GM12878 (cell line): ENCODE results near the gene MSH4. TPM values are rescaled to one million over a fixed set of nuclear protein-coding genes. Genes with fewer than 3 reads are reported as not detected.

Experiments
- ATAC-seq: fragments of 200-7000 bp; cut with Tn5 transposase; 3 replicates; pipeline ENCODE4 v1.9.1; 2020; ENCODE audit warnings: mild to moderate bottlenecking, moderate library complexity
- BruUV-seq: library from RNA; stranded (reverse); fragments of 400-500 nt; replicated peaks from 2 replicates; lab custom pipeline; 2021; lab: Mats Ljungman, UMichigan
- CTCF ChIA-PET: fragments of 300-600 bp; sonication (Branson Sonifier 250); formaldehyde crosslinking; extraction: SDS; loops from one replicate; lab custom pipeline; 2021; ENCODE audit warnings: inconsistent platforms; lab: Yijun Ruan, JAX
- POLR2A ChIA-PET: fragments of 350-600 bp; formaldehyde crosslinking; extraction: SDS; loops from one replicate; lab custom pipeline; 2021; ENCODE audit warnings: inconsistent platforms; lab: Charles Lee
- RAD21 ChIA-PET: fragments of 300-600 bp; sonication (Branson Sonifier 250); formaldehyde crosslinking; loops from one replicate; lab custom pipeline; 2023; ENCODE audit warnings: antibody characterized with exemption; ENCODE audit not compliant: unreplicated experiment; lab: Charles Lee
- SMC1A ChIA-PET: fragments of 300-600 bp; sonication (Branson Sonifier 250); formaldehyde crosslinking; loops from one replicate; lab custom pipeline; 2023; ENCODE audit not compliant: unreplicated experiment, uncharacterized antibody; lab: Charles Lee
- DNase-seq: peaks from one replicate; pipeline ENCODE4 v3.0.0-alpha.2; 2011; ENCODE audit warnings: low read depth, low spot score
- FAIRE-seq: peaks from 3 replicates; lab custom pipeline; 2011; peaks lifted over from hg19 to GRCh38; lab: Jason Lieb, UNC
- H2AFZ ChIP-seq: 2 replicates; pipeline ENCODE4 v1.6.0; 2011; ENCODE audit warnings: low read depth, low read length, control low read depth; ENCODE audit not compliant: control insufficient read depth
- H3K27ac ChIP-seq: 2 replicates; pipeline ENCODE4 v1.5.1; 2011; ENCODE audit warnings: control low read depth; ENCODE audit not compliant: control insufficient read depth, insufficient read depth
- H3K27me3 ChIP-seq, 2 experiments: replicated peaks in 1 of 2; 2 replicates each; pipeline versions ENCODE4 v1.6.0 to v1.6.1; 2011; ENCODE audit warnings: low read length in 1 of 2; ENCODE audit not compliant: control insufficient read depth in 2 of 2, insufficient read depth in 2 of 2
- H3K36me3 ChIP-seq, 2 experiments: 2 replicates each; pipeline ENCODE4 v1.5.1; 2011; ENCODE audit warnings: low read length in 1 of 2; ENCODE audit not compliant: control insufficient read depth in 2 of 2, insufficient read depth in 2 of 2
- H3K4me1 ChIP-seq: 2 replicates; pipeline ENCODE4 v1.6.1; 2011; ENCODE audit warnings: mild to moderate bottlenecking, low read length, moderate library complexity, mixed read lengths; ENCODE audit not compliant: control insufficient read depth, insufficient read depth
- H3K4me2 ChIP-seq: 2 replicates; pipeline ENCODE4 v1.6.0; 2011; ENCODE audit warnings: control low read depth; ENCODE audit not compliant: control insufficient read depth, insufficient read depth
- H3K4me3 ChIP-seq: fragments of 200-600 bp; sonication (generic); 2 replicates; pipeline ENCODE4 v1.5.1; 2016
- H3K79me2 ChIP-seq: 2 replicates; pipeline ENCODE4 v1.6.0; 2011; ENCODE audit warnings: low read length; ENCODE audit not compliant: control insufficient read depth, insufficient read depth
- H3K9ac ChIP-seq: 2 replicates; pipeline ENCODE4 v1.8.0; 2011; ENCODE audit warnings: low read length, control low read depth, mixed read lengths; ENCODE audit not compliant: control insufficient read depth, insufficient read depth
- H3K9me3 ChIP-seq: replicated peaks from 3 replicates; pipeline ENCODE4 v1.5.1; 2011; ENCODE audit warnings: mild to moderate bottlenecking, low read length; ENCODE audit not compliant: control insufficient read depth, insufficient read depth
- H4K20me1 ChIP-seq: 2 replicates; pipeline ENCODE4 v1.6.0; 2011; ENCODE audit not compliant: control insufficient read depth, insufficient read depth
- EZH2 ChIP-seq: IDR thresholded peaks from 2 replicates; pipeline ENCODE4 v1.6.1; 2012; ENCODE audit warnings: low read depth, mild to moderate bottlenecking, control low read depth, inconsistent platforms, low read length, borderline replicate concordance; ENCODE audit not compliant: control insufficient read depth
- GATAD2B ChIP-seq: fragments of 450-650 bp; conservative IDR thresholded peaks from 2 replicates; pipeline ENCODE4 v1.6.1; 2017; ENCODE audit warnings: low read depth, mild to moderate bottlenecking, moderate library complexity
- HCFC1 ChIP-seq: fragments of 150-350 bp; IDR thresholded peaks from 2 replicates; pipeline ENCODE4 v1.6.1; 2014; ENCODE audit warnings: low read length
- HDAC2 ChIP-seq: fragments of 200-600 bp; sonication (generic); IDR thresholded peaks from 2 replicates; pipeline ENCODE4 v1.6.1; 2017
- HDAC6 ChIP-seq: fragments of 200-600 bp; sonication (generic); IDR thresholded peaks from one replicate; pipeline ENCODE4 v1.8.0; 2017; ENCODE audit warnings: antibody characterized with exemption; ENCODE audit not compliant: unreplicated experiment
- JUNB ChIP-seq: IDR thresholded peaks from 2 replicates; pipeline ENCODE4 v1.6.1; 2016; ENCODE audit warnings: antibody characterized with exemption, mild to moderate bottlenecking
- NKRF ChIP-seq: fragments of 450-650 bp; conservative IDR thresholded peaks from 2 replicates; pipeline ENCODE4 v1.6.1; 2017; ENCODE audit warnings: mild to moderate bottlenecking, moderate library complexity
- SMAD1 ChIP-seq: fragments of 450-650 bp; IDR thresholded peaks from 2 replicates; pipeline ENCODE4 v1.6.1; 2018; ENCODE audit warnings: mild to moderate bottlenecking, low read depth; ENCODE audit not compliant: partially characterized antibody
- USF1 ChIP-seq: IDR thresholded peaks from 2 replicates; pipeline ENCODE4 v1.6.1; 2011; ENCODE audit warnings: borderline replicate concordance, low read depth, mild to moderate bottlenecking, moderate library complexity, mixed read lengths, low read length; ENCODE audit not compliant: insufficient read depth; ENCODE audit errors: extremely low read length
- ZBED1 ChIP-seq: IDR thresholded peaks from 2 replicates; pipeline ENCODE4 v1.6.1; 2016; ENCODE audit warnings: borderline replicate concordance
- ZNF217 ChIP-seq: fragments of 450-650 bp; IDR thresholded peaks from 2 replicates; pipeline ENCODE4 v1.6.1; 2017; ENCODE audit warnings: antibody characterized with exemption, mild to moderate bottlenecking
- ZNF622 ChIP-seq: fragments of 450-650 bp; IDR thresholded peaks from 2 replicates; pipeline ENCODE4 v1.6.1; 2017; ENCODE audit warnings: mild to moderate bottlenecking, inconsistent platforms
- WGBS: methylation state at CpG from one replicate; pipeline ENCODE4 v1.1.6; 2016; ENCODE audit warnings: low lambda C conversion rate; ENCODE audit not compliant: insufficient replicate concordance, insufficient coverage; ENCODE audit errors: missing lambda C conversion rate; 5-methylcytosine and 5-hydroxymethylcytosine counted together
- in situ Hi-C: fragments of 300-500 bp; cut with MboI; formaldehyde crosslinking; loops from 9 replicates; pipeline ENCODE4 v1.14.3; 2018; ENCODE audit warnings: mixed read lengths
- intact Hi-C: fragments of 100-400 bp; cut with micrococcal nuclease; formaldehyde crosslinking; loops from one replicate; pipeline ENCODE4 v1.14.2; 2022; ENCODE audit not compliant: unreplicated experiment
- polyA plus RNA-seq, 11 experiments: library from polyadenylated mRNA; depleted of rRNA in 4 of 11; unstranded in 6 of 11; stranded (reverse) in 5 of 11; fragments of >200 nt; fragmentation: Nextera tagmentation in 4 of 11; fragmentation: Illumina TruSeq in 1 of 11; extraction: Ambion mirVana in 4 of 11; extraction: Trizol in 1 of 11; gene quantifications; 1 replicate in 1 of 11; 2 replicates in 10 of 11; pipeline versions ENCODE4 v1.2.1 to v1.2.3, GENCODE V29; 2011 to 2016; ENCODE audit warnings: inconsistent platforms in 2 of 11, missing spikeins in 2 of 11, low read depth in 1 of 11
- total RNA-seq, 4 experiments: library from RNA; depleted of rRNA in 3 of 4; stranded (reverse); fragments of >200 nt in 3 of 4; fragmentation: Illumina TruSeq in 1 of 4; extraction: Trizol in 1 of 4; gene quantifications; 2 replicates each; pipeline versions ENCODE4 v1.2.1 to v1.2.3, GENCODE V29; 2013 to 2021

The MSH4 gene
- total and polyA plus RNA-seq, 10 of the 15 experiments (the other 5 are each of a cell fraction or from before 2014, with no cell fraction given) = 0.04 to 0.34 (median 0.09) TPM; not detected in 3

- Histone ChIP-seq H3K27me3 (no peaks in the 10 kb centered on the region), H3K79me2 (no peaks in the 10 kb centered on the region), H3K36me3 (no peaks in the 10 kb centered on the region), H3K9ac (no peak overlapping the region), H4K20me1 (no peaks in the 10 kb centered on the region), H3K4me1 (no peaks in the 10 kb centered on the region), H3K4me3 (no peak overlapping the region), H3K27ac (no peak overlapping the region), H2AFZ (no peak overlapping the region), H3K9me3 (no peaks in the 10 kb centered on the region), H3K4me2 (no peak overlapping the region)
- FAIRE-seq (no peak), DNase-seq (no peak), ATAC-seq (no peak)
- POLR2A ChIA-PET = interaction anchor here (0.6 kb wide), 1 partner anchor 225 kb away, joined by 5 read pairs; no protein-coding TSS in a partner anchor
- CTCF ChIA-PET = no interaction called here
- 84% methylated on average over 4 of the region's 4 CpGs for WGBS
- SMC1A ChIA-PET = interaction anchor here (0.6 kb wide), 1 partner anchor 31 kb away, joined by 3 read pairs; no protein-coding TSS in a partner anchor
- intact Hi-C loops (no loop called here), in situ Hi-C loops (no loop called here)
- TF ChIP-seq SMAD1 (no peak), GATAD2B (no peak), ZNF622 (no peak), NKRF (no peak), HCFC1 (no peak)
- no TSS peak for BruUV-seq
- RAD21 ChIA-PET = no interaction called here
Observed at GRCh38 chr1:75953461-75953860, 156.8 kb downstream of the MSH4 start.

- ChIA-PET POLR2A (no interaction called here), CTCF (no interaction called here)
Observed at GRCh38 chr1:75954586-75954985, 157.9 kb downstream of the MSH4 start.

More at GRCh38 chr1:75954586-75954985, 157.9 kb downstream of the MSH4 start:
- DNase-seq (no peak), FAIRE-seq (no peak), ATAC-seq (peak; percentile 71)
- no peak overlapping the region for H3K27ac ChIP-seq
- in situ Hi-C loops = no loop called here
- SMC1A ChIA-PET = no interaction called here
- H3K9ac ChIP-seq = no peak overlapping the region
- H3K4me2 ChIP-seq = no peak overlapping the region
- TF ChIP-seq HDAC6 = no peak
- TF ChIP-seq ZBED1 = no peak
- no peak for TF ChIP-seq EZH2
- TF ChIP-seq JUNB = peak; percentile 54
- no peak for TF ChIP-seq USF1
- no peak for TF ChIP-seq HDAC2
- TF ChIP-seq ZNF217 = no peak
- H3K27me3 ChIP-seq = no peaks in the 10 kb centered on the region
- no peak overlapping the region for H2AFZ ChIP-seq
- H3K9me3 ChIP-seq = no peaks in the 10 kb centered on the region
- RAD21 ChIA-PET = no interaction called here
- no peaks in the 10 kb centered on the region for H4K20me1 ChIP-seq
- no TSS peak for BruUV-seq
- intact Hi-C loops = no loop called here
- H3K4me1 ChIP-seq = no peaks in the 10 kb centered on the region
- H3K36me3 ChIP-seq = no peaks in the 10 kb centered on the region
- H3K4me3 ChIP-seq = no peak overlapping the region
- H3K79me2 ChIP-seq = no peaks in the 10 kb centered on the region
